ENCODE data around the gene CBX8.

GRCh38 chr17:79757140-79757745, 39.6 kb downstream of the CBX8 start:
- TF ChIP-seq CTCF (IDR thresholded peaks at IDR 0.05; ENCODE audit: insufficient read depth, low read length, poor library complexity, severe bottlenecking) = no peak
- TF ChIP-seq EZH2phosphoT487 (conservative IDR thresholded peaks at IDR 0.05; ENCODE audit: low read length) = no peak
